C4-2B (cell line): ENCODE results near the gene METAP1D.
"Not testable (repeated sequence)": the region's sequence is repeated elsewhere in the genome, so short reads cannot be mapped to it uniquely, and the experiment has no call there.

ENCODE experiments used
- H3K27ac ChIP-seq: fragments of 450-650 bp; 2 replicates; pipeline ENCODE4 v1.5.1; 2017
- ZFX ChIP-seq: fragments of 450-650 bp; IDR thresholded peaks from 2 replicates; pipeline ENCODE4 v1.6.1; 2017
- TF ChIP-seq, protein P1 (sequence below): fragments of 450-650 bp; conservative IDR thresholded peaks from 2 replicates; pipeline ENCODE4 v1.5.1; 2017; ENCODE audit warnings: mild to moderate bottlenecking

METAP1D gene

DNA sequence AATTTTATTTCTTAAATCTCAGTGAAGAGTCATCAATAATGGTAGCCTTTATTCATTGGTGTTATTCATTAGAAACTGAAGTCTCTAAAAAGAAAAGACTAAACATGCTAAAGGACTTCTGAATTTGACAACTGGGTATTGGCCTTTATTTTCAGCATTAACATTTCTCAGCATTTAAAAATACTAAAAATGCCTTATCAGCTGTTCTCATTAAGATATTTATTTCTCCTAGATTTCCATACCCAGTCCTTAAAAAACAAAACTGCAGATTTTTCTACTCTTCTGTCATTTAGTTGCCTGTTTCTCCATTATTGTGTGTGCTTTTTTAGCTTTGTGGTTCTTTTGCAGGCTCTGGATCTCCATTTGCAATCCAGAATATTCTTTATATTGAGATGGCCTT is 31.2 kb upstream of the METAP1D start:
- H3K27ac ChIP-seq: no peak overlapping the region
- TF ChIP-seq ZFX: no peak
- TF ChIP-seq, protein P1, sequence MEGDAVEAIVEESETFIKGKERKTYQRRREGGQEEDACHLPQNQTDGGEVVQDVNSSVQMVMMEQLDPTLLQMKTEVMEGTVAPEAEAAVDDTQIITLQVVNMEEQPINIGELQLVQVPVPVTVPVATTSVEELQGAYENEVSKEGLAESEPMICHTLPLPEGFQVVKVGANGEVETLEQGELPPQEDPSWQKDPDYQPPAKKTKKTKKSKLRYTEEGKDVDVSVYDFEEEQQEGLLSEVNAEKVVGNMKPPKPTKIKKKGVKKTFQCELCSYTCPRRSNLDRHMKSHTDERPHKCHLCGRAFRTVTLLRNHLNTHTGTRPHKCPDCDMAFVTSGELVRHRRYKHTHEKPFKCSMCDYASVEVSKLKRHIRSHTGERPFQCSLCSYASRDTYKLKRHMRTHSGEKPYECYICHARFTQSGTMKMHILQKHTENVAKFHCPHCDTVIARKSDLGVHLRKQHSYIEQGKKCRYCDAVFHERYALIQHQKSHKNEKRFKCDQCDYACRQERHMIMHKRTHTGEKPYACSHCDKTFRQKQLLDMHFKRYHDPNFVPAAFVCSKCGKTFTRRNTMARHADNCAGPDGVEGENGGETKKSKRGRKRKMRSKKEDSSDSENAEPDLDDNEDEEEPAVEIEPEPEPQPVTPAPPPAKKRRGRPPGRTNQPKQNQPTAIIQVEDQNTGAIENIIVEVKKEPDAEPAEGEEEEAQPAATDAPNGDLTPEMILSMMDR: no peak

DNA sequence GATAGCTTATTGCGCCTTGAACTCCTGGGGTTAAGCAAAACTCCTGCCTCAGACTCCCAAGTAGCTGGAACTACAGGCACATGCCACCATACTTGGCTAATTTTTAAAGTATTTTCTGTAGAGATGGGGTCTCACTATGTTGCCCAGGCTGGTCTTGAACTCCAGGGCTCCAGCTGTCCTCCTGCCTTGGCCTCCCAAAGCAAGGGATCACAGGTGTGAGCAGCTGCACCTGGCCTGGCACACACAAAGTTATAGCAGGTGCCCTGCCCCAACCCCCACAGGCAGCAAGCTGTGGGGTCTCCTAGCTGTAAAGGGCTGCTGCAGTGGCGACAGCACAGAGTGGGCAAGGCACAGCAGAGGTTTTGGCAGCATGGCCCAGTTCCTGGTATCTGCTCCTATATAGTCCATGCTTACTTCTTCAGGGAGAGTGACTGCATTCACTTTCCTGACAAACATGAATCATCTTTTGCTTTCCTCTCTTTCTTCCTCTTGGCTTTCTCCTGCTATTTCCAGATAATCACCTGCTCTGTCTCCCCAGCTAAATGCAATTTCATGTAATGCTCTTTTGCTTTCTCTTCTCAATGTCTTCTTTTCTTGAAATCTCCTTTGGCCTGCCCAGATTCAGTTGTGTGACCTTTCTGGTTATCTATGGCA is 27.3 kb upstream of the METAP1D start:
- TF ChIP-seq, protein P1: no peak
- TF ChIP-seq ZFX: no peak
- no peak overlapping the region for H3K27ac ChIP-seq

DNA sequence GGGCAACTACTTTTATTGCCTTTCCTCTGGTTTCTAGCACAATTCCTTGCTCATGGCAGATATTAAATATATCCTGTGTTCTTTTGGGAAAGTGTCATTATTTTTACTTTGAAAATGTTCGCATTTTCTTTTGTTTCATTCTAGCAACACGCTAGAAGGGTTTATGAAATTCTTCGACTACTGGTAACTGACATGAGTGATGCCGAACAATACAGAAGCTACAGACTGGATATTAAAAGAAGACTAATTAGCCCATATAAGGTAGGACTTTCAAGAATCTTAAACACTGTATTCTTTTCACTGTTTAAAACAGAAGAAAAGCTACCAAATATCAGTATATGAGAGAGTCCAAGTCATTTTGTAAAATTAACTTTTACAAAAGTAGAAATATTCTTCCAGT is 20.6 kb upstream of the METAP1D start:
- TF ChIP-seq, protein P1: no peak
- TF ChIP-seq ZFX: no peak

DNA sequence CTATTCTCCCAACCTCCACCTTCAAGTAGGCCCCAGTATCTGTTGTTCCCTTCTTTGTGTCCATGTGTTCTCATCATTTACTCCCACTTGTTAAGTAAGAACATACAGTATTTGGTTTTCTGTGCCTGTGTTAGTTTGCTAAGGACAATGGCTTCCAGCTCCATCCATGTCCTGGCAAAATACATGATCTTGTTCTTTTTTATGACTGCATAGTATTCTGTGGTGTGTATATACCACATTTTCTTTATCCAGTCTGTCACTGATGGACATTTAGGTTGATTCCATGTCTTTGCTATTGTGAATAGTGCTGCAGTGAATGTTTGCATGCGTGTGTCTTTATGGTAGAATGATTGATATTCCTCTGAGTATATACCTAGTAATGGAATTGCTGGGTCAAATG is 15.8 kb upstream of the METAP1D start:
- not testable (repeated sequence) for H3K27ac ChIP-seq

More for the DNA sequence above, 20.6 kb upstream of the METAP1D start:
- no peak overlapping the region for H3K27ac ChIP-seq

DNA sequence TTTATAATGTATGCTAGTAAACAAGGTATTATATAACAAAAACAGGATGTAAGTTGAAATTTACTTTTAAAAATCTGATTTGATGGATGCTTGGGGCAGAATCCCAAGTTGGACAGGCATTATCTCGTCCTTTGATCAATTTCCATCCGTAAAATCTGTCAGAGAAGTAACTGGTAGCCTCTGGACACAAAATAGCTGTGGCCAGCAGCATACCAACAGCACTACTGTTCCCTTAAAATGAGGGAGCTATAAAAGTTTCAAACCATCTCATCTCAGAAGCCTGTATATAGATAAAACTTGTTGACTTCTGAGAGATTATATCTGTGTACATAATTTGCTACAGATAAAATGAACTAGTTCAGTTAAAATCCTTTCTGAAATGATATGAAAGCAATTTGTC is 14.7 kb upstream of the METAP1D start:
- no peak overlapping the region for H3K27ac ChIP-seq
- no peak for TF ChIP-seq ZFX
- TF ChIP-seq, protein P1: no peak

DNA sequence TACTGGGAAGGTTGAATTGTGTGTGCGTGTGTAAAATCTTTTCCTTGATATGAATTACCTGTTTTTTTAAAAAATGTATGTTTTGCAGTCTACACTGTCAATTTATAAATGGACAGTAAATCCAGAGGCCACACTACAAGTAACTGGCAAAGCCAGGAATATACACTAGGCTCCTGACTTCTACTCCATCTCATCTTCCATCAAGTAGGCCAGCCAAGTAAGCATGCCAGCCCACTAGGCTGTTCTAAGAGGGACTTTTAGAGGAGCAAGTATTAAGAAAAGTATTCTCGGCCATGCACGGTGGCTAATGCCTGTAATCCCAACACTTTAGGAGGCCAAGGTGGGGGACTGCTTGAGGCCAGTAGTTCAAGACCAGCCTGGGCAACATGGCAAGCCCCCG is 13.0 kb upstream of the METAP1D start:
- TF ChIP-seq, protein P1: no peak
- TF ChIP-seq ZFX: no peak
- H3K27ac ChIP-seq: no peak overlapping the region

DNA sequence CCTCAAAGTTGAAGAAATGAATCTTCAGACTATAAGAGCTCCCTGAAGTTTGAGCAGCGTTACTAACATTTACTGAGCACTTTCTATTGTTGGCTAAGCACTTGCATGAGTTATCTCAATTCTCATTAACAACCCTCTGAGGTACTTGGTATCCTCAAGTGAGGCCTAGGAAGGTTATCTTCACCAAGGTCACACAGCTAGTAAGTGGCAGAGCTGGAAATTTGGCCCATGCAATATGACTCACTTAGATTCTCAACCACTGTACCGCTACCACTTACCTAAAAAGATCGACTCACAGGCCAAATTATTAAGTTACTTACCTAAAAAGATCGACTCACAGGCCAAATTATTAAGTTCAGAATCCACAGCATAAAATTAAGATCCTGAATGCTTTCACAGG is 8.7 kb upstream of the METAP1D start:
- H3K27ac ChIP-seq: no peak overlapping the region
- TF ChIP-seq ZFX: no peak
- TF ChIP-seq, protein P1: no peak

DNA sequence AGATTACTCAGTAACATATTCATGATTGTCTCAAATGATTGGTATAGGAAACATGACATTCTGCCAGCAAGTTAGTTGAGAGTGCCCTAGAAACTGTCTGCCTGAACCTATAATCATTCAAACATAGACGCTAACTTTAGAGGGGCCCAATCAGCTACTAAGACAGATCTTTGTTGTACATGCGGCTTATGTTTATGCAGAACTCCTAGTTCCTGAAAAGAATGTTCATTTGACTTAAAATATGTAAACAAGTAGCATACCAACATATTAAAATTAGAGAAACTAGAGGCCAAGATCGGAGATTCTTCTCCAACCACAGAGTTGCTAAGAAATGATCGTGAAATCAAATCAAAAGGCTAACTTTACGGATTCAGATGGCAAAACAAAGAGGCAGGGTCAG is 4.2 kb upstream of the METAP1D start:
- TF ChIP-seq, protein P1: no peak
- no peak for TF ChIP-seq ZFX
- H3K27ac ChIP-seq: no peak overlapping the region
